Measurements from ENCODE around the gene PMEL.

PMEL gene

DNA sequence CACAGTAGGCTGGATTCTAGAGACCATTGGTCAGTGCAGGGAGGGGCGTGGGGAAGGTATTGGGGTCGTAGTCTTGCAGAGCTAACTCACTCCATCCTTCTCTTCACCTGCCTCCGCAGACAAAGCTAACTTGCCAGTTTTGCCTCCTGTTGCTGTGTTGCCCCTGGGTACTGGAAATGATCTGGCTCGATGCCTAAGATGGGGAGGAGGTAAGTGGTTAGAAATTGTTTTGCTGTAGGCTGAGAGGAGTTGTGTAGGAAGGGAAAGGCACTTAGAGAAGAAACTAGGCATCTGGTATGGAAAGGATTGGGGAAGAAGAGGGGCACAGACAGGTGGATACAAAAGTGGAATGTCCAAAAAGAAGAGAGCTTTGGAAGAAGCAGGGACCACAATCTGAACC is 23.8 kb downstream of the PMEL start:
- Mint-ChIP-seq H3K36me3 (peaks cover 41 to 62% of the 10 kb centered on the region in 2 donors), H3K27me3 (no peaks in the 10 kb centered on the region), H3K27ac (no peak overlapping the region), H3K4me3 (no peak overlapping the region), H3K4me1 (peaks cover 12 to 23% of the 10 kb centered on the region in 2 donors), H3K9me3 (no peaks in the 10 kb centered on the region)
- ATAC-seq (replicated peaks) (no peak), DNase-seq (no peak)

DNA sequence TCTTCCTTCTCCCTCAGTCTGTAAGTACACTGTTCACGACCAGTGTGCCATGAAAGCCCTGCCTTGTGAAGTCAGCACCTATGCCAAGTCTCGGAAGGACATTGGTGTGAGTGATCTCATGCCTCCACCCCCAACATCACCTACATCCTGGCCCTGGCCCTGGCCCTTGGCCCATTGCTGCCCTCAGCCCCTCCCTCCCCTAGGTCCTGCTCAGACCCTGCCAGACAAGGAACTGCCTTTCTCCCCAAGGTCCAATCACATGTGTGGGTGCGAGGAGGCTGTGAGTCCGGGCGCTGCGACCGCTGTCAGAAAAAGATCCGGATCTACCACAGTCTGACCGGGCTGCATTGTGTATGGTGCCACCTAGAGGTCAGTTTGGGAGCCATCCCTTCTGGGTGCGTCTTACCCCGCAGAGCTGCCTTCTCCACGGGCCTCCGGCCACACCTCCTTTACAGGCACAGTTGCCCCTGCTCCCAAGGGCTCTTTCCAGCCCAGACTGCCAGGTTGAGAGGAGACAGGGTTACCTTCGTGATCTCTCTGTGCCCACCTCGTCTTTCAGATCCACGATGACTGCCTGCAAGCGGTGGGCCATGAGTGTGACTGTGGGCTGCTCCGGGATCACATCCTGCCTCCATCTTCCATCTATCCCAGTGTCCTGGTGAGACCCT is 25.6 kb downstream of the PMEL start:
- DNase-seq (peak; percentile 79), ATAC-seq (replicated peaks) (peak; percentile 100)
- peak overlapping the region; percentile 52 for H3K27ac Mint-ChIP-seq
- no peaks in the 10 kb centered on the region for H3K9me3 Mint-ChIP-seq
- H3K36me3 Mint-ChIP-seq, result peaks cover 31 to 57% of the 10 kb centered on the region in 2 donors
- no peak overlapping the region for H3K4me3 Mint-ChIP-seq
- H3K27me3 Mint-ChIP-seq, result no peaks in the 10 kb centered on the region
- peaks cover 19 to 25% of the 10 kb centered on the region in 2 donors for H3K4me1 Mint-ChIP-seq

DNA sequence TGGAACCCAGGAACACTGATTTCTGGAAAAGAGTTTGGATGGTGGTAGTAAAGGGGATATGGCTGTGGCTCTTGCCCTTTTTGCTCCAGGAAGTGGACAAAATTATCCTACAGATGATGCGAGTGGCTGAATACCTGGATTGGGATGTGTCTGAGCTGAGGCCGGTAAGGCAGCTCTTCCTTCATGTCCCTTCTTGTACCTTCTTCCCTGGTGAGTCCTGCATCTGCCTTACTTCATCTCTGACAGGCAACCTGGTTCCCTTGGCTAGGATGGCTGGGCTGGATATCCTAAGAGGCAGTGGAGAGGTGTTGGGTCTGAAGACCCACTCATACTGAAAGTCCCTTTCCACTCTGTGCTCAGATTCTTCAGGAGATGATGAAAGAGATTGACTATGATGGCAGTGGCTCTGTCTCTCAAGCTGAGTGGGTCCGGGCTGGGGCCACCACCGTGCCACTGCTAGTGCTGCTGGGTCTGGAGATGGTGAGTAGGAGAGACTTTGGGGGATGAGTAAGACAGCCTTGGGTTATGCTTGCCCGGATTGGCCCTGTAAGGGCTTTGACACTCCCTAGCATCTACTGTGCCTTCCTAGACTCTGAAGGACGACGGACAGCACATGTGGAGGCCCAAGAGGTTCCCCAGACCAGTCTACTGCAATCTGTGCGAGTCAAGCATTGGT is 26.9 kb downstream of the PMEL start:
- peaks cover 26 to 48% of the 10 kb centered on the region in 2 donors for H3K36me3 Mint-ChIP-seq
- H3K27me3 Mint-ChIP-seq, result no peaks in the 10 kb centered on the region
- H3K4me3 Mint-ChIP-seq, result no peak overlapping the region
- H3K4me1 Mint-ChIP-seq, result peaks cover 28% of the 10 kb centered on the region in 2 donors
- H3K27ac Mint-ChIP-seq, result peak overlapping the region; percentile 37
- no peaks in the 10 kb centered on the region for H3K9me3 Mint-ChIP-seq
- no peak for DNase-seq
- ATAC-seq (replicated peaks), result no peak

DNA sequence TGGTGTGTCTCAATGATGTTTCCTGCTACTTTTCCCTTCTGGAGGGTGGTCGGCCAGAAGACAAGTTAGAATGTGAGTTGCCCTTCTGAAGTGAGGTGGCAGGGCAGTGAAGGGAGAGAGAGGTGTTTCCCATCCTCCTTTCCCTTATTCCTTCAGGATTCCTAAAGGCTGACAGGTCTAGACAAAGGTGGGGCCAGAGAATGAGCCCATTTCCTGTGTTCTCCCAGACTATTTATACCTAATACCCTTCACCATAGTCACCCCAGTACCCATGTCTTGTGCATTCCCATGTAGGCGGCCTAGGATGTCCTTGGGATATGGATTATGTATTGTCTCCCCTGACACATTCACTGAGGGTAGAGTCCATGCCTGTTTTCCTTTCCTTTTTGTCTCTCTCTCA is 27.9 kb downstream of the PMEL start:
- Mint-ChIP-seq H3K9me3 (no peaks in the 10 kb centered on the region), H3K36me3 (peaks cover 23 to 42% of the 10 kb centered on the region in 2 donors), H3K27ac (no peak overlapping the region), H3K4me1 (peaks cover 28 to 33% of the 10 kb centered on the region in 2 donors), H3K27me3 (no peaks in the 10 kb centered on the region), H3K4me3 (no peak overlapping the region)
- DNase-seq, result no peak
- ATAC-seq (replicated peaks), result no peak

DNA sequence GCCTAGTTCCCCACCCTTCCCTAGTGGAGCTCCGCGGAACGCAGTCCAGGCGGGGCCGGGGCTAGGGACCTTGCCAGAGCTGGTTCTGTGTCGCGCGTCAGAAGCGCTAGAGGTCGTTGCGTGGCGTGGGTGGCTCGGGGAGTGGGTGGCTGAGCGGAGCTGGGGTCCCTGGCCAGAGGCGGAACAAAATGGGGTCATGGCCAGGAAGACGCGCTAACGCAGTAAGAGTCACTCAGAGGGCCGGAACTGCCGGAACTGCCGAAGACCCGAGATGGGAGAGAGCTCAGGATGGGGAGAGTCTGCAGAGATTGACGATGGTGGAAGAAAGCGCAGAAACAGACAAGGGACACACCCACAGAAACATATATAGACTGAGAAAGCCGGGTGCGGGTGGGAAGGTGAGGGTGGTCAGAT is 30.1 kb downstream of the PMEL start:
- ATAC-seq (replicated peaks), result no peak
- peaks cover 36 to 48% of the 10 kb centered on the region in 2 donors for H3K4me1 Mint-ChIP-seq
- DNase-seq, result no peak
- H3K9me3 Mint-ChIP-seq, result no peaks in the 10 kb centered on the region
- H3K4me3 Mint-ChIP-seq, result no peak overlapping the region
- peak overlapping the region; percentile 2 for H3K27ac Mint-ChIP-seq
- H3K36me3 Mint-ChIP-seq, result peaks cover 17 to 36% of the 10 kb centered on the region in 2 donors
- no peaks in the 10 kb centered on the region for H3K27me3 Mint-ChIP-seq

DNA sequence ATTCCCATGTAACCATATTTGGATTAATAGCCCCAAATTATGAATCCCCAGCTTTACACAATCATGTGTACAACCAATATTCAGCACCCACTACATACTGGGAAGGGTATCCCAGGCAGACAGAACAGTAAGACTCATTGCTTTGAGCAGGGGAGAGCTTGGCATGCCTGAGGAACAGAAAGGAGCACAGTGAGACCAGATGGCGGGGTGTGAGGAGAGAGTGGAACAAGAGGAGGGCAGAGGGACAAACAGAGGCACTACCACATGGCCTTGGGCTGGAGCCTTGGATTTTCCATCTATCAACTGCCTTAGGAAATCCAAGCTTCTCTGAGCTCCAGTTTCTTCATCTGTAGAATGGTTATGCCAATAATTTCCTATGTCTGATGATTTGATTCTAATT is 31.1 kb downstream of the PMEL start:
- Mint-ChIP-seq H3K27me3 (no peaks in the 10 kb centered on the region), H3K4me3 (no peak overlapping the region), H3K4me1 (peaks cover 34 to 48% of the 10 kb centered on the region in 2 donors), H3K9me3 (no peaks in the 10 kb centered on the region), H3K27ac (no peak overlapping the region), H3K36me3 (peaks cover 15 to 32% of the 10 kb centered on the region in 2 donors)
- ATAC-seq (replicated peaks), result no peak
- DNase-seq, result no peak

DNA sequence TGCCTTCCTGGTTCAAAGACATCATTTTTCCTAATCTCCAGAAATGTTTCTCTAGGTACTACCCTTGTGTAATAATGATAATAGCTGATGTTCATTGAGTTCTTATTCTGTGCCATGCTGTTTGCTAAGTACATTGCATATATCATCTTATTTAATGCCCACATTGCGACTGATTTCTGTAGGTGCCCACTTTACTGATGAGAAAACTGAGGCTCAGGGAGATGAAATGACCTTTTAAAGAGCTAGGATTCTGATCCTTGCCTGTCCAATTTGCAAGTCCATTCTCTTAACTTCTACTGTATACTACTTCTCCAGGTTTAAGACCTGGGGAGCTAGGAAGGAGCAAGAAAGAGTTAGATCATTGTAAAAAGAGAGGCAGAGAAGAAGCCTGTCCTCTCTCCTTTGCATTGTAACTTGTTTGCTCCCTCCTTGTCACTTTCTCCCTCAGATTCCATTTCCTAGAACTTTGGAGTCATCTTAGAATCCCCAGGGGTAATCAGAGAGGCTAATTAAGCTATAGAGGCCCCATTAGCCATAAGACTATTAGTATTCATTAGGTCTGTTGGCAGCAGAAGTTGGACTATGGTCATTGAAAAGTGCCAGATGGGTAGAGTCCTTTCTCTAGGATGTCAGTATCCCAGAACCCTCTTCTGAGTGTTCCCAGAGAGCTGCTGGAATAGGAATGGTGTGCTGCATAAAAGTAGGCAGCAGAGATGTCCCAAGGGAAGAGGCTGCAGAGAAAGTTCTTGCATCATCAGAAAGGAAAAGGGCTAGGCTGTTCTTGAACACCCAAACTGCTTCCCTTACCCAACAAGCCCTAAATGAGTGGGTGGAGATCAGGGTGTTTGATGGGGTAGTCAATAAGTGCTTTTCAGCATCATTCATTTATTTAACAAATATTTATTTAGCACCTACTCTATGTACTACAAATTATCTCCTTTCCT is 31.8 kb downstream of the PMEL start:
- Mint-ChIP-seq H3K9me3 (no peaks in the 10 kb centered on the region), H3K4me3 (peak overlapping the region in 1 of 2 donors; percentile 13), H3K4me1 (peaks cover 37 to 53% of the 10 kb centered on the region in 2 donors), H3K27ac (no peak overlapping the region), H3K36me3 (peaks cover 11 to 28% of the 10 kb centered on the region in 2 donors), H3K27me3 (no peaks in the 10 kb centered on the region)
- no peak for ATAC-seq (replicated peaks)
- DNase-seq, result no peak

DNA sequence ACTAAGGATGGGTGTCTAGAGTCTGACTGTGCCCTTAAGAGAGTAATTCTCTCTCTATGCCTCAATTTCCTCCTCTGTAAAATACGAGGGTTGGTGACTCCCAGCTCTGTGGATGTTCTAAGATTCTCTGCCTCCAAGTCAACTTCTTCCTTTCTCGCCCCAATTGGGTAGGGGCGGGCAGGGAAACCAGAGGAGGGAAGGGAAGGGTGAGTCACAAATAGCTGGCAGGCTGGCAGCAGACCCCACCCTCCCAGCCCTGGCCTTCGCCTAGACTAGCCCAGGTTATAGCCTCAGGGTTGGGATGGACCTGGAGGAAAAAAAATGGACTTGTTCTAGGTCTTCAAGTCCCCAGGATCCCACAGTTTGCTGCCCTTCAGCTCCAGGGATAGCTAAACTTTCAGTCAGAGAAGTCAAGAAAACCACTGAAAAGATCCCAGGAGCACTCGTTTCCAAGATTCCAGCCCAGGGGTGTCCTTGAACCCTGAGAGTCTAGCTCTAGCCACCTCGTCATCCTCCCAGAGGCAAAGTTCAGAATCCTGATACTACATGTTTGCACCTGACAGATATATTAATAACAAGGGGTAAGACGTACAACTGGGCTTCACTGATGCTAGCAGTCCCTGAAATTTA is 32.6 kb downstream of the PMEL start:
- no peaks in the 10 kb centered on the region for H3K27me3 Mint-ChIP-seq
- no peaks in the 10 kb centered on the region for H3K9me3 Mint-ChIP-seq
- peaks cover 36 to 56% of the 10 kb centered on the region in 2 donors for H3K4me1 Mint-ChIP-seq
- peak overlapping the region in 1 of 2 donors; percentile 91 for H3K4me3 Mint-ChIP-seq
- ATAC-seq (replicated peaks) (no peak), DNase-seq (no peak)
- H3K36me3 Mint-ChIP-seq, result peaks cover 8 to 23% of the 10 kb centered on the region in 2 donors
- H3K27ac Mint-ChIP-seq, result no peak overlapping the region

DNA sequence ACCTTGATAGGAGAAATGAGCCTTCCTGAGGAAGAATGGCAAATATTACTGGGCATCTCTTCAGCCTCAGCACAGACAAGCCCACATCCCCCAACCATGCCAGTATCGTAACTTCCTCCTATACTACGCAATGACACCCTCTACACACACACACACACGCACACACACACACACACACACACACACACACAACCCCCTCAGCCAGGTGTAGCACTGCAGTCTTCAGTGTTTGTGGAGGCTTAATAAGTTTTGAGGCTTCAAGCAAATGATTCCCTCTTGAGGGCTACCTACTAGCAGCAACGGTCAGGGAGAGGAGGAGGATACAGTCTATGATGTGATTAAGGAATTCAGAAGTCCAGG is 33.3 kb downstream of the PMEL start:
- Mint-ChIP-seq H3K9me3 (no peaks in the 10 kb centered on the region), H3K27ac (peak overlapping the region; percentile 94), H3K4me1 (peaks cover 36 to 56% of the 10 kb centered on the region in 2 donors), H3K27me3 (no peaks in the 10 kb centered on the region), H3K36me3 (peaks cover 8 to 21% of the 10 kb centered on the region in 2 donors), H3K4me3 (peak overlapping the region; percentile 91 to 99)
- peak; percentile 33 to 39 for ATAC-seq (replicated peaks)
- DNase-seq, result peak; percentile 34

DNA sequence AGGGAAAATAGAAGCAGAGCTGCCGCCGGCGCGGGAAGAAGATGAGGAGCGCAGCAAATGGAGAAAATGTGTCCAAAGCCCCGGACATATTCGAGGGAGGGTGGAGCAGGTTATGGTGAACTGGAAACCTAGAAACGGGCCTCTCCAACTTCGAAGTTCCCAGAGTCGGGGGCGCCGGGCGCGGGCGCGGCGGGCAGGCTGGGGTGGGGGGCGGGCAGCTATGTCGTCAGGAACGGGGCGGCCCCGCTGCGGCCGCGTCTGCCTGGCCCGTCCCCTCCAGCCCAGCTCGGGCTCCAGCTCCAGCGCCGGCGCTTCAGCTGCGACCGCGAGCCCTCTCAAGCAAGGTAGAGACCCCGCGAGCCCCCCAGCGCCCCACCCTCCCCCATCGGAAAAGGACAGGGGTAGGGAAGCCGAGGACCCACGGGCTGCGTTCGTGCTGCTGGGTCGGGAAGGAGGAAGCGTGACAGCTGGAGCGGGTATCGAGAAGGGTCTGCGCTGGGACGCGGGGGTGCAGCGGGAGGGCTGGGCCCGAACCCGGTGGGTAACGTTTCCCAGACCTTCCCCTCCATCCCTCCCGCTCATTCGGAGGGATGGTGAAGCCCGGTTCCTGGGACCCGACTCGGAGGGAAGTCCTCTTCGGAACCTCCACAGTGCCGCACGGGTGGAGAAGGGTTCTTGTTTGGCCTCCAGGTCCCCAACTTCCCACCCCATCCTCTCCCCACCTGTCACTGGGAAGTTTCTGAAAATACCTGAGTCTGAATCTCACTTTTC is 33.9 kb downstream of the PMEL start:
- peak in 1 of 2 donors; percentile 10 for ATAC-seq (replicated peaks)
- Mint-ChIP-seq H3K4me1 (peaks cover 36 to 56% of the 10 kb centered on the region in 2 donors), H3K36me3 (peaks cover 7 to 20% of the 10 kb centered on the region in 2 donors)

DNA sequence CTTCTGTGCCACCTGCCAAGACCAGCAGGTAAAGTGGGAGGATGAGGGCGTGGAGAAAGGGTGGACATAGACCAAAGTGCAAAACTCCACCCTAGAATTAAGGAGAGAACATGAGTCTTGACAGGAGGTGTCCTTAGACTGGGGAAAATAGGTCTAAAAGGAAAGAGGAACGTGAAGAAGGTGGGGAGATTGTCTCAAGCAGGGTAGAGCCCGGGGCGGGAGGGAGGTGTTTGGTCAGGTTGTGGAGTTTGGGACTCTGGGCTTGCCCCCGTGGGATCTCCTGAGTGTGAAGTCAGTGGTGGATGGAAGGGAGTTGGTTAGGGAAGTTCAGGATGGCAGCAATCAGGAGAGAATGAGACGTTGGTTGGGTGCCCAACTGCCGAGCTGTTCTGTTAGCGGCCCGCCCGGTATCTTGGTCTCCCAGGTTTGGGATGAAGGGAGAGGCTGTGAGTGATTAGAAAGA is 34.5 kb downstream of the PMEL start:
- peak overlapping the region; percentile 91 to 99 for H3K4me3 Mint-ChIP-seq
- ATAC-seq (replicated peaks) (no peak), DNase-seq (peak; percentile 8)
- H3K9me3 Mint-ChIP-seq, result no peaks in the 10 kb centered on the region
- H3K27me3 Mint-ChIP-seq, result no peaks in the 10 kb centered on the region
- peaks cover 10 to 23% of the 10 kb centered on the region in 2 donors for H3K36me3 Mint-ChIP-seq
- H3K27ac Mint-ChIP-seq, result peak overlapping the region; percentile 95
- H3K4me1 Mint-ChIP-seq, result peaks cover 38 to 60% of the 10 kb centered on the region in 2 donors

More for the DNA sequence above, 33.9 kb downstream of the PMEL start:
- peak overlapping the region; percentile 91 to 99 for H3K4me3 Mint-ChIP-seq
- peak overlapping the region; percentile 95 for H3K27ac Mint-ChIP-seq
- H3K9me3 Mint-ChIP-seq, result no peaks in the 10 kb centered on the region
- H3K27me3 Mint-ChIP-seq, result no peaks in the 10 kb centered on the region
- peak; percentile 5 for DNase-seq

DNA sequence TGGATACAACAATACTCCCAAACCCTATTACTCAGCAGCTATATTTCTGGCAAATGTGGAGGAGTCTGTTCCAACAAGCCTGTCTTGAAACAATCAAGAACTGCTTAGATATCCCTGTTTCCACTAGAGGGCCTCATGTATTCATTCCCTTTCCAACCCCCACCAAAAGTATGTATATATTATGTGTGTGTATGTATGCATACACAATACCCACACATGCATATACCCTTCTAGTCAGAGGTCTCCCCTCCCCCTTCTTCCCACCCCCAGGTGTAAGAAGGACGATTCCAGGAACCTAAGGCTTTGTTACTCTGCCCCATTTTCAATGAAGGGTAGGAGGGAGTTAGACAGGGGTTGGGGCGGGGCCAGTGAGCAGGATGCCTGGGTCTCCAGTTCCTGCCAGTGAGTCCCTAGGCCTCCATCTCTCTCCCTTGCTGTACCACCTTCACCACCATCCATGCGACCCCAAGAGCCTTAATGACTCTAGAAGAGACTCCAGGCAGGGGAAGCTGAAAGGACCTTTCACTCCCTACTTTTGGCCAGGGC is 35.0 kb downstream of the PMEL start, which contains the start of gene DGKA:
TSS of gene DGKA (plus strand) at position 392 of the 546 bp plus-strand sequence. CDS start 5,342 bp downstream, outside the sequence.
- H3K27me3 Mint-ChIP-seq, result no peaks in the 10 kb centered on the region
- H3K27ac Mint-ChIP-seq, result peak within 1 kb of the TSS; percentile 95
- peak; percentile 13 to 18 for ATAC-seq (replicated peaks)
- H3K9me3 Mint-ChIP-seq, result no peaks in the 10 kb centered on the region
- H3K4me3 Mint-ChIP-seq, result peak within 1 kb of the TSS; percentile 98 to 99
- H3K4me1 Mint-ChIP-seq, result peaks cover 36 to 63% of the 10 kb centered on the region in 2 donors
- DNase-seq, result peak; percentile 39
- peaks cover 10 to 21% of the 10 kb centered on the region in 2 donors for H3K36me3 Mint-ChIP-seq
